Activated CD4-positive, CD25-positive, alpha-beta regulatory T cell treated with anti-CD3 and anti-CD28 coated beads, Interleukin-2, amount 50 U/mL, for 24 hours (primary cell): ENCODE measurements around the gene SUPT4H1.
A peak's percentile ranks its signal among the peaks of the same experiment; 100 is the strongest.

Experiments used
- ATAC-seq, 2 donors: fragments of 150-1000 bp; cut with Tn5 transposase; one replicate each; pipeline ENCODE4 v1.10.0; 2021; ENCODE audit warnings: mild to moderate bottlenecking in 1 of 2, moderate library complexity in 1 of 2

SUPT4H1 gene

GRCh38 chr17:58316260-58316960 lies 35.6 kb downstream of the SUPT4H1 start:
- no peak for ATAC-seq

DNA sequence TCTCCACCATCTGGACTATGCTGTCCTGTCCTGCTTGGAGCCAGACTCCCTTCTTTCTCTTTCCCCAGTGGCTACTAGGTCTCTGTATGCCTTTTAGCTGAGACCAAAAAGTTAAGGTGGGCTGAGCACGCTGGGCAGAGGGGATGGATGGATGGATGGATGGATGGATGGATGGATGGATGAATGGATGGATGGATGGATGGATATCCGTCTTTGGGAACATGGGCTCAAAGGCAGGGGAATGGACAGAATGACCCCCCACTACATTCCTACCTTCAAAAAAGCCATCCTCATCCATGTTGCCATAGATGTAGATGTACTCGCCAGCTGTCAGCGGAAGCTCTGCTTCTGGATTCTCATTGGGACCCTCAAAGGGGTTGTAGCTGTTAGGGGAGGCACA lies 36.3 kb downstream of the SUPT4H1 start:
- no peak for ATAC-seq

- ATAC-seq, result no peak
Observed at GRCh38 chr17:58315281-58315711, 36.7 kb downstream of the SUPT4H1 start.

GRCh38 chr17:58314706-58315015 lies 37.3 kb downstream of the SUPT4H1 start:
- no peak for ATAC-seq

- no peak for ATAC-seq
Observed at GRCh38 chr17:58313815-58314705, 37.9 kb downstream of the SUPT4H1 start.

DNA sequence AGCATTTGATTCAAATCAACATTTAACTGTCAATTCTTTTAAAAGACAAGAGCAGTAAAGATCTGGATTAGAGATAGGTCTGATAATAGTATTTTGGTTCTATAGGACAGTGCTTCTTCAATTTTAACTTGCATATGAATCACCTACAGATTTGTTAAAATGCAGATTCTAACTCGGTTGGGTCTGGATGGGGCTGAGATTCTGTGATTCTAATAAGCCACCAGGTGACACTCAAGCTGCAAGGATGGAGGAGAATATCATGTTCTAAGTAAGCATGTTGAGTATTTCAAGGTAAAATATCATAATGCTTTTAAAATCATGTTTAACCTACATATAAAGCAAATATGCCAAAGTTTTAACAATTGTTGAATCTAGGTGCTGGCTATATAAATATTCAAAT lies 39.2 kb downstream of the SUPT4H1 start:
- no peak for ATAC-seq

DNA sequence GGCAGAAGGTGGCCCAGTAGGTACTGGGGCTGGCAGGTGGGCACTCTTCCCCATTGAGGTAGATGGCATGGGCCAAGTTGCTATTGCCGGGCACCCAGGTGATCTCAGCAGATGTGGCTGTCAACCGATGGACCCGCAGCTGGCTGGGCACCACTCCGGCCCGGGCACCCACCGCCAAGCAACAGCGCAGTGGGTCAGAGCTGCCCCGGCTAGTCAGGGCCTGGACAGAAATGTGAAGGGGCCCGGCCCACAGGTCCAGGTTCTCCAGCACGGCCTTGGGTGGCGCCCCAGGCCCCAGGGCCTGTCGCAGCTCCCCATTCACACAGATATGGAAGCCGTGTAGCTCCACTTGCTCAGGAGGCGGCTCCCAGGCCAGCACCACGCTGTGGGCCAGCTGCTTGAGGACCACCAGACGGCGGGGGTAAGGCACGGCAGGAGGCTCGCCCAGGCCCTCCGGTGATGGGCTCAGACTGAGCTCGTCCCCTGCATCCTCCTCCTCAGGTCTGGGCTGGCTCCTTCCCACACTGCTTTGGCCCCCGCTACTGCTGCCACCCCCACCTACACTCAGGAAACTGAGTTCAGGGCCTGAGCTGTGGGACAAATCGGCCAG lies 39.9 kb downstream of the SUPT4H1 start:
- ATAC-seq, result no peak

DNA sequence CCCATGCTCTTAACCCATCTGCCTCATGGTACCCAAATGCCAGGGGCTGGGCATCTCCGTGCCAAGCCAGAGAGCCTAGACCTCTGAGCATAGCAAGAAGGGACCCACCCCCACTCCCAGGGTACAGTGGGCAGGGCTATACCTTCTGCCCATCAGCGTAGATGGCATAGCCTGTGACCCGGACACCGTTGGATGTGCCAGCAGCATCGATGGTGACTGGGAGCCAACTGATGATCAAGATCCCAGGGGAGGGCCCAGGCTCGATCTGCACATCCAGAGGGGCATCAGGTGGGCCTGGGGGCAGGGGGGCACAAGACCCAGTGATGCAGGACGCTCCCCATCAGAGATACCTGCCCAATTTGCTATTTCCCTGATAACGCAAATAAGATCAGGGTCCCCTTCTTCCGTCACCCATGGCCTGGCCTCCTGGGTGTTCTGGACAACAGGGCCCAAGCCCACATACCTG lies 40.5 kb downstream of the SUPT4H1 start:
- no peak for ATAC-seq

GRCh38 chr17:58310511-58311428 lies 41.2 kb downstream of the SUPT4H1 start:
- no peak for ATAC-seq

- ATAC-seq, result no peak
Observed at GRCh38 chr17:58309918-58310259, 42.1 kb downstream of the SUPT4H1 start.

DNA sequence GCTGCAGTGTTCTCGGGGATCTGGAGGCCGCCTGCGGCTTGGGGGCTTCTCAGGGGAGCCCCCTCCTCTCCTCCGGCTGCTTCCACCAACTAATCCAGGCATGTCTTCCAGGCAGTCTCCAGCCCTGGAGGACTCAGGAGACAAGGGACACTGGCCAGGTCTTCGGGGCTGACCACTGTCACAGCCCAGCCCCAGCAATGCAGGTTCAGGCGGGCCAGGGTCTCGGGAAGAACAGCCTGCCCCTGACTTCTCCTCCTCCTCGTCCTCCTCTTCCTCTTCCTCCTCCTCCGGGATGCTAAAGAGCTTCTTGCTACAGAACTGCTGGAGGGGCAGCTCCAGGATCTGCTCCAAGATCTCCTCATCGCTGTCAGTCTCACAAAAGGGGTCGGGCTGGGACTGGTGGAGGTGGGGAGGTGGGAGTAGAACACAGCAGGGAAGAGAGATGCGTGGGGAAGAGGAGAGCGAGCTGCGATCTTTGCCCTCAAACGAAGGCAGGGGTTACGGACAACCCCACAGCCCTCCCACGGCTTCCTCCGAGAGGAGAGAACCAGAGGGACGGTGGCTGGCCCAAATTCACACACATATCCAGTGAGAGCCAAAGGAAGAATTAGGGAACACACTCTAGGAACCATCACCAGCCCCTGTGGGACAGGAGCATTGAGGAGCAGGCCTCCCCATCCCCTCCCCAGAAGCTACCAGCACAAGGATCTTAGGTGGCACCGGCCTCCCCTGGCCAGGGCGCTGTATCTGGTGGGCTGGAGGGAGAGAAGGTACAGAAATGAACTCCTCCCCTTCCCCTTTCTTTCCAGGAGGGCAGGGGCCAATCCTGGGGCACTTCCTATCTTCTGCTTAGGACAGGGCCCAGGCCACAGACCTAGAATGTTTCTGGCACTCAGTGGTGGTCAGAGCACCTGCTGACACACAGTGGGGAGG lies 42.8 kb downstream of the SUPT4H1 start:
- ATAC-seq, result no peak

- ATAC-seq, result no peak
Observed at GRCh38 chr17:58308173-58308984, 43.6 kb downstream of the SUPT4H1 start.

DNA sequence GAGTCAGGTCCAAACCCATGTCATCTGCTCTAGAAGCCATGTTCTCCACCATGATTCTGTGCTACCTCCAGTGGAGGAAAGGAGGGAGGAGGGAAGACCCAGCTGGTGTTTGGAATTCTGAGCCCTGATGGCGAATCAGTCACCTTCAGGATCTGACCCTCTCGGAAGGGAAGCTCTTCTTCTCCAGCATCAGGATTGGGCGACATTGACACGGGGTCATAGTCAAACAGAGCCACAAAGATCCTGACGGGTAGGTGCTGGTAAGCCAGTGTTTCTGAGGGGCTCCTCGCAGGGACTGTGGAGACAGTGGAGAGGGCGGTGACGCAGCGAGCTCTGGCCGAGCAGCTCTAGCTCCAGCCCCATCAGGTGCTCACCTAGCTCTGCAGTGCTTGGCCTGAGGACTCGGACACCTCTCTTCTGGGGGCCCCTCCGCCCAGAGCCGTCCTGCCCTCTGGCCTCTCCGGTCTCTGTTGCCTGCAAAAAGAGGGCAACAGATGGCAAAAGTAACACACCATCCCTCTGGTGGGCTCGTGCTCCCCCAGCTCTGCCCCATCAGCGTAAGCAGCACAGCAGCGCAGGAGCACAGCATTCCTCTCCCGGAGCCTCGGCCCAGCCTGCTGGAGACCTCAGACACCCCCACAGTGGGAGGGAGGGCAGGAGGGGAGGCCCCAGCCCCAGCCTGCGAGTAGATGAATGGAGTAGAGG lies 44.4 kb downstream of the SUPT4H1 start:
- no peak for ATAC-seq

DNA sequence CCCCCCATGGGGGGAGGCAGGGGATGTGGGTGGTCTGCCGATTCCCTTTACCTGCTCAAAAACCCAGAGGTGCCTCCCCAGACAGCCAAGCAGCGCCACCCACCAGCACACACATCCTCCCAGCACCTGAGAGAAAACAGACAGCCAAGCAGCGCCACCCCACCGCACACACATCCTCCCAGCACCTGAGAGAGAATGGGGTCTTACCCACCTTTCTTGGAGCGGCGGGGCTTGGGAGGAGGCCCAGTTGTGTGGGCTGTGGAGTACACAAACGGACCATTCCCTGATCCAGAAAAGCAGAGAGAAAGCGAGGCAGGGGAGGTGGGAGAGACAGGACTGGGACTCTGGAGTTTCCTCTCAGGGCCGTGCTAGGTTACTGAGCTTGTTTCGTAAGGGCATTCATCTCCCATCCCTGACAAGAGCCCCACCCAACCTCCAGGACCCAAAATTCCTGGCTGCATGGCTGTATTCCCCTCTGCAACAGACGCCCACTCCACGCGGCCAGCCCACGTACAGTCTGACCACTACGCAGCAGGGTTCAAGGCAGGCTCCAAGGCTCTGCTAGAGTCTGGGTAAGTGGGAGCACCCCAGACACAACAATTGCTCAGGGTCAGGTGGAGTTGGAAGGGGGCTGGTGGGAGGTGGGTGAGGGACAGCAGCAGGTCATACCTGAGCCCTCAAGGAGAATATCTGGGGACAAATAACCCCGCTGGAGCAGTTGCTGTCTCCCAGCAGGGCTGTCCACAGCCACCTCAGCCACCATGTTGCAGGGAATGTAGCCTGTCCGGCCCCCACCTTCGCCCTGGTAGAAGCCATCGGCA lies 45.7 kb downstream of the SUPT4H1 start:
- ATAC-seq, result no peak

DNA sequence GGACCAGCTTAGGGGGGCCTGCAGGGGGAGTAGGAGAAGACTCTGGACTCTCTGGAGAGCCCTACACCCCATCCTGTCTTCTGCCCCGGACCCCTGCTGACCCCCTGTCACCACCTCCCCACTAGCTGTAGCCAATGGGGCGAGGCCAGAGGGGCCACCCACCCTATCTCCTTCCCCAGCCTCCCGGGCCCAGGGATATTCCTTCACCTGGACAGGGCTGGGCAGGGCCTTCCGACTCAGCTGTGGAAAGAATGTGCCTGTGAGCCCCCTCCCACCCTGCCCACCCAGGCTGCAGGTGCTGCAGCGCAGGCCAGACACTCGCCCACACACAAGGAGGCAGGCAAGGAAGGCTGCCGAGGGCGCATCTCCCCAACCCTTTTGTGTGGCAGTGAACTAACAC lies 46.4 kb downstream of the SUPT4H1 start:
- no peak for ATAC-seq

DNA sequence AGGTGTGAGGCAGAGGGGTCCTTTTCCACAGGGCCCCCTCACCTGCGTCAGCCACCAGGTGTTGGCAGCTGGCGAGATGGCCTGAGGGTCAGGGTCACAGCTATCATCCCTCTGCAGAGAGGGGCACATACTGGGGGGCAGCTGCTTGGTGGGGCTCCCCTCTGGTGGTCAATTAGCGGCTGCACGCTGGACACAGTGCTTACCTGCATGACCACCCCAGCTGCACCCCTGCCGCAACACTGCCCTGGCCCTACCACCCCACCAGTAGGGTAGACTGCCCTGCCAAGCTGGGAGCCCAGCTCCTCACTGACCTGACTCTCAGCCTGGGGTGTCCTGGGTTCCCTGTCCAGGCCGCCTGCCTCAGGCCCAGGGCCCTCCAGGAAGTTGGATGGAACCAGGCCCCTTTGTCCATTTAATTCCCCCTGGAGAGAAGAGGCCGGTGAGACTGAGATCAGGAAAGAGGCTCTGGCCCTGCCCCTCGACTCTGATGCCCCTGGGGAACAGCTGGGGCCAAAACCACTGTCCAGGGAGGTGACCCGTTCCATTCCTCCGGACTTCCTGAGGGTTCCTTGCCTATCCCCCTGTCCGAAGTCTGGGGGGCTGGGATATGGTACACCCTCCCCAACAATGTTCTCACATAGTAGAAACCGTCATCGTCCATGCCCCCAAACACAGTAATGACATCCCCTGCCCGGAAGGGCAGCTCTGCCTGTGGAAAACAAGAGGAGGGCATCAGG lies 47.1 kb downstream of the SUPT4H1 start:
- no peak for ATAC-seq

DNA sequence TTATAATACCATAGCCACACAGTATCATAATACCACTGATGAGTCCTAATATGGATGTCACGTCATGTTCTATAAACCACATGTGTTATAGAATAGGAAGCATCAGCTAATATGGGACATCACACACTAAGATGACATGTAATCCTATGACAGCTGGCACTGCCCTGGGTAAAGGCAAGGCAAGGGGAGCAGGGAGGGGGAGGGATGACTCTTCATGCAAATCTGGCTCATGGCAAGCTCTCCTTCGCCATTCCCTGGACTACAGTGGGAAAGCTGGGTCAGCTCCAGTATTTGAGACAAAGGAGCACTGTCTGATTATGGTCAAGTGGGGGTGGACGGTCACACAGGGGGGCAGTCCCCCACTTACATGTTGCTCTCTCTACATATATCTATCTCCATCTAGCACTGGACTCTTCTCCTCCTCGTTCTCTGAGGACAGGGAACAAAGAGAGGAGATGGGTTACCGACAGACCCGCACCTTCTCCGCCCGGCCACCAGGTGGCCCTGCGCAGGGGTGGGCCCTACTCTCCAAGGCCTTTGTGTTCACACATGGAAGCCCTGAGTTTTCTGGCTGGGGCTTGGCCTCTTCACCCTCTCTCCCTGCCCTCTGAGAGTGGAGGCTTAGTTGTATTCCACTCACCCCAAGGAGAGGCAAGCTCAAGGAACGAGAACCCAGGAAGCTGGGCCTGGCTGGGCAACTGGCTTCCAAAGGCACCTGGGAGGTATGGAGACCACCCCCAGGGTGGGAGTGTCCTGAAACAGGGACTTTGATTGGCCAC lies 47.8 kb downstream of the SUPT4H1 start:
- peak; percentile 74 to 85 for ATAC-seq
